CD4-positive, alpha-beta memory T cell (primary cell): Measurements from ENCODE around the gene H3-3A. TPM values are rescaled to one million over a fixed set of nuclear protein-coding genes. Genes with fewer than 3 reads are reported as not detected.

Source experiments
- CTCF ChIA-PET: fragments of 350-600 bp; sonication (Branson Sonifier 250); formaldehyde crosslinking; loops from one replicate; lab custom pipeline; 2021; ENCODE audit warnings: inconsistent platforms; ENCODE audit not compliant: partially characterized antibody; lab: Charles Lee
- POLR2A ChIA-PET: fragments of 350-600 bp; sonication (Branson Sonifier 250); formaldehyde crosslinking; loops from one replicate; lab custom pipeline; 2021; ENCODE audit not compliant: partially characterized antibody; lab: Charles Lee
- DNase-seq, 5 donors: peaks; one replicate each; pipeline versions ENCODE4 v3.0.0 to v3.0.0-alpha.2; 2020 to 2022; ENCODE audit warnings: mixed read lengths in 1 of 5
- H3K27ac ChIP-seq: one replicate; pipeline ENCODE4 v1.7.0; 2013; ENCODE audit warnings: low read depth, low read length
- H3K27me3 ChIP-seq: 2 replicates; pipeline ENCODE4 v1.7.0; 2013; ENCODE audit warnings: mild to moderate bottlenecking, low read length, moderate library complexity; ENCODE audit not compliant: insufficient read depth
- H3K36me3 ChIP-seq: 2 replicates; pipeline ENCODE4 v1.7.0; 2013; ENCODE audit warnings: mild to moderate bottlenecking, low read length, moderate library complexity; ENCODE audit not compliant: insufficient read depth
- H3K4me1 ChIP-seq: 2 replicates; pipeline ENCODE4 v1.7.0; 2013; ENCODE audit warnings: mild to moderate bottlenecking, low read length, moderate library complexity; ENCODE audit not compliant: insufficient read depth
- H3K4me3 ChIP-seq, 2 donors: one replicate each; pipeline ENCODE4 v1.7.0; 2013; ENCODE audit warnings: low read length in 2 of 2, mild to moderate bottlenecking in 1 of 2
- H3K9me3 ChIP-seq, 2 donors: one replicate each; pipeline ENCODE4 v1.7.0; 2013; ENCODE audit warnings: low read length in 2 of 2, control low read depth in 1 of 2; ENCODE audit not compliant: control insufficient read depth in 1 of 2
- H3K27ac Mint-ChIP-seq, 7 donors: one replicate each; pipeline ENCODE4 v1.8.0; 2020 to 2021; ENCODE audit warnings: mixed read lengths in 7 of 7, mild to moderate bottlenecking in 6 of 7, inconsistent platforms in 3 of 7, moderate library complexity in 3 of 7
- H3K27me3 Mint-ChIP-seq, 2 donors: one replicate each; pipeline ENCODE4 v1.8.0; 2020 to 2021; ENCODE audit warnings: mixed read lengths in 2 of 2
- H3K36me3 Mint-ChIP-seq, 2 donors: one replicate each; pipeline ENCODE4 v1.8.0; 2020 to 2021; ENCODE audit warnings: mixed read lengths in 2 of 2, inconsistent platforms in 1 of 2, mild to moderate bottlenecking in 1 of 2
- H3K4me1 Mint-ChIP-seq, 4 donors: one replicate each; pipeline ENCODE4 v1.8.0; 2020 to 2021; ENCODE audit warnings: mixed read lengths in 4 of 4, mild to moderate bottlenecking in 1 of 4
- H3K4me3 Mint-ChIP-seq, 8 donors: one replicate each; pipeline ENCODE4 v1.8.0; 2020 to 2021; ENCODE audit warnings: mixed read lengths in 8 of 8, mild to moderate bottlenecking in 7 of 8, moderate library complexity in 6 of 8, inconsistent platforms in 3 of 8
- H3K9me3 Mint-ChIP-seq, 8 donors: one replicate each; pipeline ENCODE4 v1.8.0; 2020 to 2021; ENCODE audit warnings: mixed read lengths in 8 of 8, mild to moderate bottlenecking in 5 of 8, inconsistent platforms in 3 of 8, moderate library complexity in 1 of 8
- intact Hi-C: fragments of 100-400 bp; cut with micrococcal nuclease; formaldehyde crosslinking; loops from one replicate; pipeline ENCODE4 v1.15.1; 2023
- polyA plus RNA-seq, 2 donors: library from polyadenylated mRNA; unstranded; fragments of 300-500 nt; fragmentation: Illumina TruSeq; gene quantifications; one replicate each; pipeline ENCODE4 v1.2.3, GENCODE V29; 2021
- total RNA-seq, 2 experiments: library from RNA; stranded (reverse); gene quantifications; one replicate each; pipeline ENCODE4 v1.2.3, GENCODE V29; 2021

The H3-3A gene
- 100 to 1,000 TPM; 391 to 397 TPM for total RNA-seq
- 100 to 1,000 TPM; 639 to 695 TPM for polyA plus RNA-seq

GRCh38 chr1:226062558-226063223, at the start of gene H3-3A:
TSS of gene H3-3A (plus strand) at chr1:226062716. CDS start at chr1:226064352, 1,636 bp downstream.
- CTCF ChIA-PET = interaction anchor here (0.6 to 2.8 kb wide), 8 partner anchors 10 to 75 kb away, joined by 3 to 18 read pairs (median 5); partner anchors contain the start of gene SDE2
- Mint-ChIP-seq H3K36me3 (peaks cover 35 to 59% of the 10 kb centered on the region in 2 donors), H3K9me3 (no peaks in the 10 kb centered on the region), H3K4me3 (peak within 1 kb of the TSS; percentile 99 to 100 (median 100)), H3K4me1 (peaks cover 31 to 63% (median 43%) of the 10 kb centered on the region in 4 donors), H3K27ac (peak within 1 kb of the TSS; percentile 96 to 100 (median 99)), H3K27me3 (peaks cover 0 to 2% of the 10 kb centered on the region in 2 donors)
- POLR2A ChIA-PET = interaction anchor here (0.9 to 13.0 kb wide), 32 partner anchors 9 to 877 kb away, joined by 3 to 614 read pairs (median 8); partner anchors contain the start of genes ACBD3, COQ8A, LBR and LIN9
- Histone ChIP-seq H3K9me3 (no peaks in the 10 kb centered on the region), H3K4me3 (peak within 1 kb of the TSS; percentile 77 to 84), H3K27ac (peak within 1 kb of the TSS; percentile 89), H3K4me1 (peaks cover 47% of the 10 kb centered on the region), H3K36me3 (peaks cover 16% of the 10 kb centered on the region), H3K27me3 (no peaks in the 10 kb centered on the region)
- intact Hi-C loops = loop anchor here (1.0 to 5.0 kb wide), 5 partner anchors 63 to 1630 kb away; partner anchors contain the start of genes LBR, SDE2, SRP9 and TMEM63A
- DNase-seq = peak; percentile 98

DNA sequence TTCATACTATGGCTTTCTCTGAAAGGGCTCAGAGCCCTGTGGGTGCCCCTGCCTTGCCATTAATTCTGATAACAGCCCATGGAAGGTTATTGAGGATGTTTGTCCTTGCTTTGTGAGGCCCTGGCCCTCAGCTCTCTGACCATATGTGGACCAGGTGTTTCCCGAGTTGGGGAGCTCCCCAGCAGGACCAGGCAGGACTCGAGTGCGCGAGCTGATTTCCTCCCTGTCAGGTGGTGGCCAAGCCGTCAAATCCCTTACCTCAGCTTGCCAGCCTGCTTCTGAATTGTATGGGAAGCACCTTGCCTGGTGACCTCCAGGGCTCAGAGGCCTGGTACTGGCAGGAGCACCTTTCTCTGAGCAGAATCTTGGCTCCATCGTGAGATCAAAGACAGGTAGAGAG, 45.4 kb upstream of the H3-3A start:
- Mint-ChIP-seq H3K36me3 (no peaks in the 10 kb centered on the region), H3K27me3 (peaks cover 1 to 4% of the 10 kb centered on the region in 2 donors), H3K27ac (no peak overlapping the region), H3K4me3 (no peak overlapping the region), H3K9me3 (peaks cover 0 to 3% (median 0%) of the 10 kb centered on the region in 8 donors), H3K4me1 (peaks cover 0 to 1% (median 0%) of the 10 kb centered on the region in 4 donors)
- H3K9me3 ChIP-seq = no peaks in the 10 kb centered on the region
- no peak overlapping the region for H3K27ac ChIP-seq
- CTCF ChIA-PET = no interaction called here
- H3K4me3 ChIP-seq = no peak overlapping the region
- no peaks in the 10 kb centered on the region for H3K27me3 ChIP-seq
- no peaks in the 10 kb centered on the region for H3K4me1 ChIP-seq
- no peaks in the 10 kb centered on the region for H3K36me3 ChIP-seq
- no peak for DNase-seq
- POLR2A ChIA-PET = no interaction called here
- intact Hi-C loops = no loop called here

DNA sequence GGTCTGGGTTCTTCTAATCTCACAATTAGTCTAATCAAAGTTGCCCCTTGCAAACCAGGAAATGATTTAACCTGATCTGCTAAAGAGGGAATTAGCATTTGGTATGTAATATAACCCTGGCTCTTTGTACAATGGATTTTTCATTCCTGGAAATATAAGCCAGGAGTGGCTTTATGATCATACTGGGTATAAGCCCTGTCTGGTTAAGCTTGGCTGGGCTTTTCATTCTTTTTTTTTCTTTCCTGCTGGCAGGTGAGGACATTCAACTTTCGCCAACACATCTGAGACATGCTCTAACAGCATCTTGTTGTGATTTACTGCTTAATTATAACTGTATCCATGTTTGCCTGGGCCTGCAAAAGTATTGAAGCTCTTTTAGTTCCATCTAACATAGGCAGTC, 42.9 kb upstream of the H3-3A start:
- no peak overlapping the region for H3K27ac Mint-ChIP-seq
- H3K4me3 ChIP-seq = no peak overlapping the region
- intact Hi-C loops = no loop called here
- no peaks in the 10 kb centered on the region for H3K36me3 ChIP-seq
- no peak for DNase-seq
- CTCF ChIA-PET = interaction anchor here (1.2 kb wide), 1 partner anchor 32 kb away, joined by 5 read pairs; no protein-coding TSS in a partner anchor
- H3K36me3 Mint-ChIP-seq = no peaks in the 10 kb centered on the region
- no peaks in the 10 kb centered on the region for H3K27me3 ChIP-seq
- H3K9me3 Mint-ChIP-seq = peaks cover 0 to 1% (median 0%) of the 10 kb centered on the region in 8 donors
- no peaks in the 10 kb centered on the region for H3K9me3 ChIP-seq
- no peak overlapping the region for H3K27ac ChIP-seq
- no peaks in the 10 kb centered on the region for H3K4me1 ChIP-seq
- H3K27me3 Mint-ChIP-seq = peaks cover under 1 to 1% of the 10 kb centered on the region in 2 donors
- POLR2A ChIA-PET = interaction anchor here (1.4 kb wide), 1 partner anchor 20 kb away, joined by 6 read pairs; the partner anchor contains the start of gene SDE2
- H3K4me1 Mint-ChIP-seq = peaks cover 0 to 1% (median 0%) of the 10 kb centered on the region in 4 donors
- H3K4me3 Mint-ChIP-seq = no peak overlapping the region

DNA sequence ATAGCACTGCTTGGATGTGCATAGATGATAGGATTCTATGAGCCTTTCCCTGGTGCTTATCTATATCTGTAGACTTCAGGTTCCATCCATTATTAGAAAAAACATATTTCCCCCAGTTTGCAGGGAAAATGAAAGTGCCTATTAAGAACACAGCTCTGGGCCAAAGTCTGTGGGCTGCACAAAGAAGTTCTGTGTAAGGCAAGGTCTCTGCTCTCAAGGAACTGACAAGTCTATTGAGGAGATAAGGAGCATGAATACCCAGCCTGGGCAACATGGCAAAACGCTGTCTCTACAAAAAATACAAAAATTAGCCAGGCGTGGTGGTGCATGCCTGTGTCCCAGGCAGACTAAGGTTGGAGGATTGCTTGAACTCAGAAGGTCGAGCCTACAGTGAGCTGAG, 41.1 kb upstream of the H3-3A start:
- peaks cover 0 to 1% (median 0%) of the 10 kb centered on the region in 4 donors for H3K4me1 Mint-ChIP-seq

GRCh38 chr1:226021801-226022200, 40.7 kb upstream of the H3-3A start:
- Histone ChIP-seq H3K4me3 (no peak overlapping the region), H3K27ac (no peak overlapping the region), H3K4me1 (no peaks in the 10 kb centered on the region), H3K9me3 (no peaks in the 10 kb centered on the region), H3K36me3 (no peaks in the 10 kb centered on the region), H3K27me3 (no peaks in the 10 kb centered on the region)
- Mint-ChIP-seq H3K27me3 (peaks cover 0 to 1% of the 10 kb centered on the region in 2 donors), H3K27ac (peak overlapping the region in 2 of 7 donors; percentile 23 to 61), H3K36me3 (no peaks in the 10 kb centered on the region), H3K4me3 (no peak overlapping the region), H3K9me3 (peaks cover 0 to 1% (median 0%) of the 10 kb centered on the region in 8 donors), H3K4me1 (peaks cover 0 to 4% (median 2%) of the 10 kb centered on the region in 4 donors)
- ChIA-PET CTCF (no interaction called here), POLR2A (no interaction called here)
- DNase-seq = no peak
- intact Hi-C loops = no loop called here

More for the DNA sequence above, 41.1 kb upstream of the H3-3A start:
- Histone ChIP-seq H3K9me3 (no peaks in the 10 kb centered on the region), H3K36me3 (no peaks in the 10 kb centered on the region), H3K4me1 (no peaks in the 10 kb centered on the region), H3K27me3 (no peaks in the 10 kb centered on the region), H3K4me3 (no peak overlapping the region), H3K27ac (no peak overlapping the region)
- Mint-ChIP-seq H3K36me3 (no peaks in the 10 kb centered on the region), H3K27me3 (peaks cover 0 to 1% of the 10 kb centered on the region in 2 donors), H3K9me3 (peaks cover 0 to 1% (median 0%) of the 10 kb centered on the region in 8 donors), H3K27ac (no peak overlapping the region), H3K4me3 (no peak overlapping the region)
- no peak for DNase-seq
- intact Hi-C loops = no loop called here
- CTCF ChIA-PET = no interaction called here
- POLR2A ChIA-PET = no interaction called here

- Histone ChIP-seq H3K27me3 (no peaks in the 10 kb centered on the region), H3K4me1 (no peaks in the 10 kb centered on the region), H3K9me3 (no peaks in the 10 kb centered on the region), H3K4me3 (no peak overlapping the region), H3K36me3 (no peaks in the 10 kb centered on the region), H3K27ac (no peak overlapping the region)
- no peak overlapping the region for H3K27ac Mint-ChIP-seq
- intact Hi-C loops = no loop called here
- DNase-seq = no peak
- H3K27me3 Mint-ChIP-seq = peaks cover 0 to 1% of the 10 kb centered on the region in 2 donors
- POLR2A ChIA-PET = interaction anchor here (1.0 kb wide), 1 partner anchor 39 kb away, joined by 3 read pairs; the partner anchor contains the start of gene H3-3A
- peaks cover 0 to 1% (median 0%) of the 10 kb centered on the region in 8 donors for H3K9me3 Mint-ChIP-seq
- CTCF ChIA-PET = no interaction called here
- H3K36me3 Mint-ChIP-seq = no peaks in the 10 kb centered on the region
- no peak overlapping the region for H3K4me3 Mint-ChIP-seq
- H3K4me1 Mint-ChIP-seq = peaks cover 0 to 5% (median 4%) of the 10 kb centered on the region in 4 donors
Observed at GRCh38 chr1:226023735-226024134, 38.8 kb upstream of the H3-3A start.

- Mint-ChIP-seq H3K27ac (peak overlapping the region in 1 of 7 donors; percentile 54), H3K36me3 (no peaks in the 10 kb centered on the region), H3K27me3 (peaks cover 0 to 2% of the 10 kb centered on the region in 2 donors), H3K9me3 (no peaks in the 10 kb centered on the region), H3K4me3 (no peak overlapping the region), H3K4me1 (peaks cover 0 to 4% (median 4%) of the 10 kb centered on the region in 4 donors)
- ChIA-PET POLR2A (no interaction called here), CTCF (no interaction called here)
- no peaks in the 10 kb centered on the region for H3K4me1 ChIP-seq
- intact Hi-C loops = no loop called here
- no peaks in the 10 kb centered on the region for H3K27me3 ChIP-seq
- no peak for DNase-seq
- H3K9me3 ChIP-seq = no peaks in the 10 kb centered on the region
- H3K27ac ChIP-seq = no peak overlapping the region
- no peaks in the 10 kb centered on the region for H3K36me3 ChIP-seq
- H3K4me3 ChIP-seq = no peak overlapping the region
Observed at GRCh38 chr1:226026833-226027232, 35.7 kb upstream of the H3-3A start.
